ENCODE measurements around the gene DNAH17.
A peak's percentile ranks its signal among the peaks of the same experiment; 100 is the strongest.

DNAH17 gene

DNA sequence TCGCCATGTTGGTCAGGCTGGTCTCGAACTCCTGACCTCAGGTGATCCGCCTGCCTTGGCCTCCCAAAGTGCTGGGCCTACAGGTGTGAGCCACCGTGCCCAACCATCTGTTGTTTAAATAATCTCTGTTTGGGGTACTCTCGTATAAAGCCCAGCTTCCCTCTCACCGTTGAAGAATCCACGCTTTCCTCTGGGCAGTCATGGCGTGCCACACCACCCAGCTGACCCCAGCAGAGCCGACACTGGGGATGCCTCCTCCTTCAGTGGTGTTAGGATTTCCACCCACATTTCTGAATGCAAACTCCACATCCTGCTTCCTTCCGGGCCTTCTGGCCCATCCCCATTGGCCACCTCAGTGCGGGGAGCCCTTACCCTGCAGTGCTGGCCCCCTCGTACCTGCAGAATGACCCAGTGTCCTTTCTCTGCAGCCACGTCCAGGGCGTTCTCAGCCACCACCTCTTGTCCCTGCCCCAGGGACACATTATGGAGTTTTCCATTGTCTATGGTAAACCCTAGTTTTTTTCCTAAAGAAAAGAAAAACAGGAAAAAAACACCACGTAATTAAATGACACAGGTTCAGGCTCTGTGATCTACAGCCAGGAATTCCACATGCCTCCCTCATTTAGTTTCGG is 138.4 kb downstream of the DNAH17 start:
- no peak for DNase-seq

DNA sequence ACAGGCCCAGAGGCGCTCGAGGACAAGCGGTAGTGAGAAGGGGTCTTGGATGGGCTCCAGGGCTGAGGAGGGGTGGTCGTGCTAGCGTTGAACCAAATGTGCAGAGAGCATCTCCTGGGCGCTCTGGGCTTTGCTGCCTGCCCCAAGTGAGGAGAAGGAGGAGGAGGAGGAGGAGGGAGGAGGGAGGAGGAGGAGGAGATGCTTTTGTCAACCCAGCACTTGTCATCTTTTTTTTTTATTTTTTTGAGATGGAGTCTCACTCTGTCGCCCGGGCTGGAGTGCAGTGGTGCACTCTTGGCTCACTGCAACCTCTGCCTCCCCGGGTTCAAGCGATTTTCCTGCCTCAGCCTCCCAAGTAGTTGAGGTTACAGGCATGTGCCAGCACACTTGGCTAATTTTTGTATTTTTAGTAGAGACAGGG is 138.9 kb downstream of the DNAH17 start:
- DNase-seq, result peak in 3 of 6 experiments; percentile 8 to 57 (median 22)

DNA sequence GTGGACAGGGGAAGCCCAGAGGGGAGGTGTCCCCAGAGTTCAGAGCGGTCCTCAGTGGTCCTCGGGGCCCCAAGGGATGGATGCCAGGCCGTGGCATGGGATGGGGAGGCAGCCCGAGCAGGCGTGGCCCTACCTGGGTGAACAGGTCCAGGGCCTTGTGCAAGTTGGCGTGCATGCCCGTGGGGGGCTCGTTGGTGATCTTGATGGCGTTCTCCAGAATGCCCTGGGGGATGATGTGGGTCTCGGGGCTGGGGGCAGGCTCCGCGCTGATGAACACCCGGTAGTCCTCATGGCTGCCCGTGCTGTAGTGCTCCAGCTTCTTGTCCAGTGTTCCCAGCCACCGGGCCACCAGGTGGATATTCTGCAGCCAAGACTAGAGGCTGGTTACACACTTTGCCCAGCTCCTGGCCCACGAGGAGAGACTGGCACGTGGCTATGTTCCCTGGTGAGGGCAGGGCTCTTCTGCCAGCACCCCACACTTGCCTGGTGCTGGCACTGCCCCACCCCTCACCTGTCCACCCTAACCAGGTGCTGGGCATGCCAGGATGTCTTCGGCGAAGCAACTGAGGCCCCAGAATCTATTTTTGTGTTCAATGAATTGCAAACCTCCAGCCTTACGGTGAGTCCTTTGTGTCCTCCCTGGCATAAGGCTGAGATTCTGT is 139.6 kb downstream of the DNAH17 start:
- DNase-seq, result no peak

DNA sequence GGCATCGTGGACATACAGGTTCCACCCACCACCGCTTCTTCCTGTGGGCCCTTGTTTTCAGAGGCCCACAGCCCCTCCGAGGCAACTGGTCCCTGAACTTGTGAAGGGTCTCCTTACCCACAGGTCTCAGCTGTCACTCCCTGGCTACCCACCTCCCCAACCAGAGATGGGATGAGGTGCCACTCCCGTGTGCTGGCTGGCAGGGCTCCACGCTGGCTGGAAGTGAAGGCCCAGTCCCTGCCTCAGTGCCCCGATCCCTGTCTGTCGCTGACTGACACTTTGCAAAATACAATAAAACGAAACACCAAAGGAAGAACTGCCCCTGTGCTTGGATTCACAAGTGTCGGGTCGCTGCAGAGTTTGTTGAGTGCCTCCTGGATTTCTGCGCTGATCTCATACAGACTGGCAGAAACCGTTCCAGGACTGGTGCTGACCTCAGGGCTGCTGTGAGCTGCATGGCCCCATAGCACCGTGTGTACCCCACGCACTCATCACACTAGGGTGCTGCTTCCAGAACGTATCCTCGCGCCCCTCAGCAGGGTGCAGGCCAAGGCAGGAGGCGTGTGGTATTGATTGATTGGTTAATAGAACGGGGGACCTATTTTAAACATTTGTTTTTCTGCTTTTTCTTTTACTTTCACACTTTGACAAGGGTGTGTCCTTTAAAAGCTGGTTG is 141.7 kb downstream of the DNAH17 start:
- no peak for DNase-seq

DNA sequence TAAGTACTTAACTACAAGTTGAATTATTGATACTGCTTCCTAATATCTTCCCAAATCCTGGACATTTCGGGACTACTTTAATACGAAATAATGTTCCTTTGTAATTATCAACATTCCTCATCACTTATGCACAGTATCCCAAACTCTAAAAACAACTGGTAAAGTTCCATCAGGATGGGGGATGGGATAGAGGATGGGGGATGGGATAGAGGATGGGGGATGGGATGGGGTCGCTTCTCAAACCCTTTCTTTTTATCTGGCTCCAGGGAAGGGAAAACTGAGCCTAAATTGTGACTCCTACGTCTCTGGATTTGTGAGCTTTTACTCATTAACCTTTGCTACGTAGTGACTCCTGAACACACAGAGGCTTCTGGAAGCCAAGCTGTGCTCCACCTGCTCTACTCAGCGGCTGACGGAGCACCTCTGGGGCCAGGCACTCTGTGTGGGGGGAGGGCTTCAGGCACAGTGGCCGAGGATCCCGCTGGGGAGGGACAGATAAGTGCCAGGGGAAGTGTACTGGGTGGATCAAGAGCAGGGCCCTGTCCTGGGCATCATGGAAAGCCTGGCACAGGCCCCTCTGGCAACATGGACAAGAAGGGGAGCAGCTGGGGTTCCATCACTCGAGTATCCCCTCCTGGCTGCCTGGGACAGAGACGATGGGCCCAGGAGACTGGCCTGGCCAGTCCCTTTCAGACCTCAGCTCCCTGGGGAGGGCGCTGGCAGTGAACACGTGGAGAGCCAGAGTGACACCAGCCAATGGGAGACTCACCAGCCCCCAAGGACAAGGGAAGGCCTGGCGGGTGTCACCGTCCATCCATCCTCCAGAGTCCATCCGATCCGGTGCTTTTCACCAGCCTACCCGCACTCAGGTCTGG is 142.5 kb downstream of the DNAH17 start:
- no peak for DNase-seq

DNA sequence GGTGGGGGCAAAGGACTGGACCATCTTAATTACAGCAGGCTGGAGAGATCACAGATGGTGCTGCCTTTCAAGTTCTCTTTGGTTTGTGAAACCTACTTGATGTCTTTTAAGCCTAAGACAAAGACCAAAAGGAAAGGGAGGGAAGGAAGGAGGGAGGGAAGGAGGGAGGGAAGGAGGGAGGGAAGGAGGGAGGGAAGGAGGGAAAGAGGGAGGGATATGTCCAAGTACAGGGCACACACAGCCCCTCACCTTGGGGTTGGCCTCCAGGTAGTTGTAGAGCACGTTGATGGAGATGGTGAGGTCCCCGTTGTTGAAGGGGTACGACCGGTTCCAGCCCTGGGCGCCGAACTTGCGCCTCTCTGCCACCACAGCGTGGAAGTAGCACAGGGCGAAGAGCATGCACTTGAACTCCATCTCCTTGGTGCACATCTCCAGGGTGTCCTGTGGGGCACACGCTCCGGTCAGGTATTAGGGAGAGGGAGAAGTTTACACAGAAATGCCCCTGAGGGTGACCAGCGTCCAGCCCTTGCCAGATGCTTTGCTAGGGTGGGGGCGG is 143.3 kb downstream of the DNAH17 start:
- no peak for DNase-seq

DNA sequence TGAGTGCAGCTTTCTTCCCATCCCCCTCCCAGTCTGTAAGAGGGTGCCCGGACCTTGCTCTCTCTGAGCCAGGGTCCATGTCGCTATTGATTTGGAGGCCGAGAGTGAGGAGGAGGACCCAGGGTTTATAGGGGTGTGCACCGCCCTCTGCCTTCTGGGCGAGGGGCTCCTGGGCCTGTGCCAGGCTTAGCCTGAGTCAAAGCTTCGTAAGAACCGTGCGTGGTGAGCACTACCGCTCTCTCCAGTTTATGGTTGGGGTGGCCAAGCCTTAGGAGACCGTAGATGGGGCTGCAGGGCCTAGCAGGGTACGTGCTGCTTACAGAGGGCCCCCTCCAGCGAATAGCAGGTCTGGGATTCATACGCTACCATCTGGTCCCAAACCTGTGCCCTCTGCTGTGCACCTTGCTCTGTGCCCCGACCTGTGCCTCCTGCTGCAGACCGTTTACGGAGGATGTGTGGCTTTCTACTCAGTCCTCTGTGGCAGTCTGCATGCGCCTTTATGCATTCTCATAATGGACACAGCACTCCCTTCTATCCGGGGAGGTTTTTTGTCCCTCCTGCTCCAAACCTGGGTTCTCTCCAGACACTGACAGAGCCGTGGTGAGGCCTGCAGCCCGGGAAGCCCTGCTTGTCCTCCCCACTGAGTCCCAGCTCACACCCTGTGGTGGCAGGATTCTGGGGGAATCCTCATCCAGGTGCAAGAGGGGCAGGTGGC is 144.0 kb downstream of the DNAH17 start:
- no peak for DNase-seq

DNA sequence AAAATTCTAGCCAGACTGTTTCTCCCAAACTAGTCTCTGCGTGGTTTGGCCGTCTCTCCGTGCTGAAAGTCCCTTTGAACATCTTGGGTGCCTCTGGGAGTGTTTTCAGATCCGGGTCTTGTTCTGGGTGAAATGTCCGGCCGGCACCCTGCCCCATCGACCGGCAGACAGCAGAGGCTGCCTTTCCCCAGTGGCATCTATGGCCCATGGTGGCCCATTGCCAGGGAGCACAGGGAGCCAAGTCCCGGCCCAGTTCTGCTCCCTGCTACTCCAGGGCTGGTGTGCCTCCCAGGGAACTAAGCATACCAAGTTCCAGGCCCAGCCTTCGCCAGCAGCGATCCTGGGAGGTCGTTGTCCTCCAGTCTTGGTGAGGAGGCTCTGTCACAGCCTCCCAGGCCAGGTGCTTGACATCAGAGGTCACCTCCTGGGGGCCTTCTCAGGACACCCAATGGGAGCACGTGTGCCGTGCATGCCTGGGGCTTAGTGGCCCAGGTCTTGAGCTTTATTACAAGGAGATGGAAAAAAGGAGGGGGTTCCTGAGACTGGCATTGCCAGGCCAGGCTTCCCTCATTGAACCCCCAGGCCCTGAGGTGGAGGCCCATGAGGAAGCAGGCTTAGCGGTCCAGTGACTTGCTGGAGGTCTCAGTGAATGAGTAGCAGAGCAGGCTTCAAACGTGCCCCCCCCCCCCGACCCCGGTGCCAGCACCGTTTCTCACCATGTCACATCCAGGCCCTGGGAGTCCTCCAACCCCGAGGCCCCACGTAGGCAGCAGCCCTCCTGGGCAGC is 144.8 kb downstream of the DNAH17 start:
- no peak for DNase-seq

DNA sequence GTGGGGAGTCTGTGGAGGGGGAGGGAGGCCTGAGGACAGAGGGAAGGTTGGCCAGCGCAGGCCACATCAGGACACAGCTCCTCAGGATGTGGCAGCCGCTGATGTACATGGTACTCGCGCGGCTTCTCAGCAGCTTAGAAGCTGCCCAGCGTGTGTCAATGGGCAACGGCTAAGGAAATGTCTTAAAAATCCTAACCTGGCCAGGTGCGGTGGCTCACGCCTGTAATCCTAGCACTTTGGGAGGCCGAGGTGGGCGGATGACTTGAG is 145.6 kb downstream of the DNAH17 start:
- no peak for DNase-seq

DNA sequence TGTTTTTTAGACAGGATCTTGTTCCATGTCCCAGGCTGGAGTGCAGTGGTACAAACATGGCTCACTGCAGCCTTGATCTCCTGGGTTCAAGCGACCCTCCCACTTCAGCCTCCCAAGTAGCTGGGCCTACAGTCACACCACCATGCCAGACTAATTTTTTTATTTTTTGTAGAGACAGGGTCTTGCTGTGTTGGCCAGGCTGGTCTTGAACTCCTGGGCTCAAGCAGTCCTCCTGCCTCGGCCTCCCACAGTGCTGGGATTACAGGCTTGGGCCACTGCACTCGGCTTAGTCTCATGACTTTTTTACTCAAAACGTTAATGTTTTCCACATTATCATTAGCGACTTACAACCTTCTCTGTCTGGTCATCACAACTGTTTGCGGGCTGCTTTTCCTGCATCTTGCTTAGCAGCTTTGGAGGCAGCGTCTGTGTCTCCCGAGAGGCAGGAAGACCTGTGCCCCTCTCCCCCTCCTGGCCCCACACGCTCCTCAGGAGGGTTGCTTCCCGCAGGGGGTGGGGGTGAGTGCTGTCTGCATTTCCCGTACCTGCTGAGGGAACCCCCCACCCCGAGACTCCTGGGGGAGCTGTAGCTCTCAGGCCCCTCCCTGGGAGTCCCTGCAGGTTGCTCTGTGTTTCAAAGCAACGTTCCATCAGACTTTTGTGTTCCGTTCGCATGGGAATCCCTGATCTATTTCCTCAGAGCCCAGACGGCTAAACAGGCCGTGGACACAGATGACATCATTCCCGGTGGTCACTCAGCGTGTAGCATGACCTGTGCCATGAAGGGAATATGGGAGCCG is 146.1 kb downstream of the DNAH17 start:
- DNase-seq, result no peak

DNA sequence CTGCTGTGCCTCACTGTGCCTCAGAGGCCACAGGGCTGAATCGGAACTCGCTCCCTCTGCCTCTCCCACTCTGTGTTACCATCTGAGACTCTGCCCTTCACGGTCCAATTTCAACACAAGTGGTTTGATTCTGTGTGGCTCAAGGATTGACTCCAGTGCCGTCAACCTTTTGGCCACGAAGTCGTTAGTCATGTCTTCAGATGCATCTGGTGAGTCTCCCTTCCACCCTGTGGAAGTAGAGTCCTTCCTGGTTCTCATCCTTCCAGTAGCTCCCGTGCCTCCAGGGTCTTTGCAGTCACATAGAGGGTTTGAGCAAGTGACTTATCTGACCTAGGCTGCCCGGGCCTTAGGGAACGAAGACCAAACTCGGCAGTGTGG is 147.6 kb downstream of the DNAH17 start:
- DNase-seq, result no peak

DNA sequence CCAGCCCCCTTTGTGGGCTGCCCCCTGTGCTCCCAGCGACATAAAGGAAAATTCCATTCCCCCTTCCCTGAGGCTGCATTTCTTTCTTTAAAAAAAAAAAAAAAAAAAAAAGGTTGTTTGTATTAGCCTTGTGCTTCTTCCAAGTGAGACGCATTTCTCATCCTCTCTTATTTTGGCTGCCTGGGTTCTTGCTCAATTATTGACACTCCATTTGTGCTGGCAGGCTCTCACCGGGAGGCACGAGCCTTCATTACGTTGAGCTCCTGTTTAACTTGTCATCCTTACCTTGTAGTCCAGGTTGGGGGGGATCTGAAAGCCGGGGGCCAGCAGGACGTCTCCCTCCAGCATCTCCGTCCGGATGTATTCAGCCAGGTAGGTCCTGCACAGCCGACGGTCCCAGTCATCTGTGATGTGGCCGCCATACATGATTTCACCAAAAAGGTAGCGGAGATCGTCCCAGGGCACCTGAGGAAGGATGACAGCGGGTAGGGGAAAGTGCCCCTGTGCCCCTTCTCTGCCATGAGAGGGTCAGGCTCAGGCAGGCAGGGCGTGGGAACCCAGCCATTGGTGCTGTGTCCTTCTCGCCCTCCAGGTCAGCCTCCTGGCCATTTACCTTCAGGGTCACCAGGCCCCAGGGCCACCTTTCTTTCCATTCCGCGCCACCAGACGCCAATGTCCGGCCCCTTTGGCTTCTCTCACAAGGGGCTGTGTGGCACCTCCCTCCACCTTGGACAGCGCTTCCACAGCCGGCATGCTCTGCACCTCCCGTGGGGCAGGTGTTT is 148.2 kb downstream of the DNAH17 start:
- no peak for DNase-seq

DNA sequence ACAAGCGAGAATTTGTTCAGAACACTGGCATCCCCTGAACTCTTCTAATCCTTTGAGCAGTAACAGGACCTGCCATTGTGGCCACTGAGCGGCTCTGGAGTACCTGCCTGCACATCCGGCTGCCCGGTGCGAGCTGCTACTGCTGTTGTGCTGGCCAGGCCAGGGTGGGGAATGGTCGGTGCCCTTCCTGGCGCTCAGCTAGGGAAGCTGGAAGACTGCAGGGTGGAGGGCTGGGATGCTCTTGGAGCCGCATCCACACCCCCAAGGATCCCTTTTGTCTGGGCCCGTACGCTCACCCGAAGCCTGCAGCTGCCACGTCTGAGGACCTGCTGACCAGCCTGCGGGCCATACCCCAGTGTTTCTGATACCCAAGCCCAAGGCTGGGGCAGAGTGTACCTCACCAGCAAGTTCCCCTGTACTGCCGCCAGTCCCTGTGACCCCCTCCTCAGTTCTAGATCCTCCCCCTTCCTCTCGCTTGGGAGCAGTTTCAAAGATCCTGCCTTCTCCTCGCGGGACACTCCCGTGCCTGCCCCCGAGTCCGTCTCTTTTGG is 149.1 kb downstream of the DNAH17 start:
- DNase-seq, result no peak

DNA sequence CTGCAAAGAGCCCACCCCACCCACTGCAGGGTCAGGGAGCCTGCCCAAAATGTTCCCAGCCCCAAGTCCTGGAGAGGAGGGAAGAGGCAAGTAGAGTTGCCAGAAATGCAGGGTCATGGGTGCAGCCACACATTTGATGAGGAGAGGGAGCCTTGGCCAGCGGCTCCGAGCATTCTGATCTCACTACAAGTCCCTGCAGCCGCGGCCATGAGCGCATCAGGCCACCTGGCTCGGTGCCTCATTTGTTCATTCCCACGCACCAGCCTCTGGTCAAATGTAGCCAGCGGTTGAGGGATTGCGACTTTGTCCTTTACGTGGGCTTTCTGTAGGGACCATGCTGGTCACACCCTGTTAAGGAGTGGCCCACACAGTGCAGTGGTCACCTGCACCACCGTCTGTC is 150.1 kb downstream of the DNAH17 start:
- no peak for DNase-seq

DNA sequence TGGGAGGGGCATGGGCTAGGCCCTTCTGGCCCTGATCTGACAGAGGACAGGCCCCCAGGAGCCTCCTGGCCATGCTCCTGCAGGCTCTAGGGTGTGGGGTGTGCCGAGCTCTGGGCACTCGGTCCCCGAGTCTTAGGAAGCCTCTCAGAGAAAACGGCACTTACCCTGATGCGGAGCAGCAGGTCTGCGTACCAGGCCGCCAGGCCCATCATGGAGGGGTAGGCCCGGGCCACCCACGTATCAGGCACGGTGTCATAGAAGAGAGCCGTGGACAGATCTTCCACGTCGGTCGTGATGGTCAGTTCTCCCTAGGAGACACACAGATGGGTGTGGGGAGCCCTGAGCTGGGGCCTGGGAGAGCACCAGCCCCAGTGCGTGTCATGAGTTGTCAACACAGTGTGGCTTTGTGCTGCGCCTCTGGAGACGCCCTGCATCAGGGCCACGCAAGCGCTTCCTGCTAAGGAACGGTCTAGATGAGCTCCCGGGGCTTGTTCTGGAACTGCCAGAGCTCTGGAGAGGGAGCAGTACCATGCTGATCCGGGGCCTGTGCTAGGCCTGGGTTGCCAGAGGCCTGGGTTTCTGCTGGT is 150.8 kb downstream of the DNAH17 start:
- no peak for DNase-seq

DNA sequence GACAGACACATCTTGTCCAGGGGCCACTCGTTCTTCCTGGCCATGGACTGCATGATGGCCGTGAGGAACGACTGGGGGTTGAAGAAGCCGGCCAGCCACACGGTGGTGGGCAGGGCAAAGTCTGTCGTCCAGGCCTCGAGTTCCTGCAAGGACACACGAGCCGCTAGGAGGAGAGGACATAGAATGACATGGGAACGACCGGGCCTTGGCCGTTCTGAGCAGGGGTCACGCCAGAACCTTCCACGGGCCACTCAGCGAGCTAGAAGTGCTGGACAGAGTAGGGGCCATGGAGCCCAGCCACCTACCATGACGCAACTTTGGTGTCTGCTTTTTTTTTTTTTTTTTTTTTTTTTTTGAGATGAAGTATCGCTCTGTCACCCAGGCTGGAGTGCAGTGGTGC is 151.8 kb downstream of the DNAH17 start:
- DNase-seq, result no peak

DNA sequence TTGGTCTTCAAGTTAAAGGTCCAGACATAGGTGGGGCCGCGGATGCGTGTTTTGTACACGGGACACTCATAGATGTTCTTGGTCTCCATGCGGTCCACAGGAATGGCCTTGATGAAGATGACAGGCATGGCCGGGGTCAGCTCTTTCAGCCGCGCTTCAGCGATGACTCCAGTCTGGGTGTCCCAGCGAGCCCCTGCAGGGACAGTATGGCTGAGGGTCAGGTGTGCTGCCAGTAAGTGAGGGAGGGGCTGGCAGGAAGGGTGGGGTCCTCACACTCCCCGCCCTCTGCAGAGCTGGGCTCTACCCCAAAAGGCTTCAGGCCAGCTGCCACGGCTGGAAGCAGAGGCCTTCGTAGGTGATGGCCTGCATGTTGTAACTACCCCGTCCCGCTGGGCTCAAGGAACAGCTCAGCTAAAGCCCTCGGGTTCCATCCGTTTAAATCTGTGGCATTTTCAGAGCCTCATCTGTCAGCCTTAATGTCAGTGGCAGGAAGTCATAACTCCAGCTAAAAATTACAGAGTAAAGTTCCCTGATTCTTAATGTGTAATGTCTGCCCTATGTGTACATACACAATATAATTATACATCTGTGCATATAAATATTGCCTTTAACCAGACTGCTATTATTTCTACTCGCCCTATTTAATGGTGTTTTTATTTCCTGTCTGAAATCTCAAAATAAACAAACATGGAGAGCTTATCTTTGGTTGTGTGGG is 153.1 kb downstream of the DNAH17 start:
- no peak for DNase-seq

DNA sequence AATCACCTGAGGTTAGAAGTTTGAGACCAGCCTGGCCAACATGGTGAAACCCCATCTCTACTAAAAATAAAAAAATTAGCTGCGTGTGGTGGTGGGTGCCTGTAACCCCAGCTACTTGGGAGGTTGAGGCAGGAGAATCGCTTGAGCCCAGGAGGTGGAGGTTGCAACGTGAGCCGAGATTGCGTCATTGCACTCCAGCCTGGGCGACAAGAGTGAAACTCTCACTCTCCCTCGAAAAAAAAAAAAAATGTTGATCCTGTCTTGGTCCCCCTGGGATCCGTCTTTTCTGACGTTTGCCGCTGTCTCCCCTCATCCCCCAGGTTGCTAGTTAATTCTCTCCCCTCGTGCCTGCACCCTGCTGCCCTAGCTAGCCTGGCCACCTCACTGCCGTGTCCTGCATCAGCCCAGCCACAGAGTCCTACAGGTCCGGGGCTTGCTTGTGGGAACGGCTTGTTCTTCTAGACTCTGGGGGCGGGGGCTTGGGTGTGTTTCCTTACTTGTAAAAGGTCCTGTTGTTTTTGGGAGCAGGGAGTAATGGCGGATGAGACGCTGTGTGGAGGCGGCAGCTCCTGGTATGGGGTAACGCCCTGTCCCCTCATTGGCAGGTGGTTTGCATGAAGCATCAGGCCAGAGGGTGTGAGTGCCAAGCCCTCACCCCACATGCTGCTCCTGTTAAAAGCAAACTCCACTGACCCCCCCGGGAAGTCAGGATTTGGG is 154.2 kb downstream of the DNAH17 start:
- no peak for DNase-seq
